ENCODE measurements around the gene EMP1. TPM values are rescaled to one million over a fixed set of nuclear protein-coding genes. Genes with fewer than 3 reads are reported as not detected.

Gene EMP1
- total and polyA plus RNA-seq, 9 of the 15 experiments (the other 6 are each of a cell fraction or from before 2014, with no cell fraction given): 0.10 to 0.60 TPM; not detected in 7

GRCh38 chr12:13223941-13224340, 27.4 kb downstream of the EMP1 start (continued):
- TF ChIP-seq THRB (CRISPR knock-in tag; conservative IDR thresholded peaks at IDR 0.05): no peak
- no peak for TF ChIP-seq KLF6 (CRISPR knock-in tag; IDR thresholded peaks at IDR 0.05; ENCODE audit: borderline replicate concordance)
- no peak for TF ChIP-seq BCOR (IDR thresholded peaks at IDR 0.05)

- in situ Hi-C loops (cut with MboI): no loop called here
Observed at GRCh38 chr12:13227191-13227590, 30.7 kb downstream of the EMP1 start.

More at GRCh38 chr12:13227191-13227590, 30.7 kb downstream of the EMP1 start:
- Histone ChIP-seq H3K4me1 (replicated peaks in 1 of 2; ENCODE audit: control insufficient read depth in 2 of 2, insufficient read depth in 2 of 2, low read length in 2 of 2) (no peaks in the 10 kb centered on the region; a peak in 1 of 5 replicates), H3K4me3 (no peak overlapping the region), H3K27me3 (ENCODE audit: control insufficient read depth in 2 of 2, insufficient read depth in 2 of 2, low read length in 2 of 2) (no peaks in the 10 kb centered on the region), H3K36me3 (ENCODE audit: control insufficient read depth, insufficient read depth, low read length) (no peaks in the 10 kb centered on the region), H2AFZ (ENCODE audit: low read depth, low read length) (no peak overlapping the region), H3K79me2 (ENCODE audit: control insufficient read depth, insufficient read depth, low read length) (no peaks in the 10 kb centered on the region), H3K9ac (ENCODE audit: insufficient read depth in 1 of 2, low read depth in 2 of 2, low read length in 2 of 2) (no peak overlapping the region), H4K20me1 (replicated peaks; ENCODE audit: control insufficient read depth, insufficient read depth, low read length) (no peaks in the 10 kb centered on the region), H3K27ac (ENCODE audit: extremely low read depth, low read depth, low read length) (no peak overlapping the region), H3K9me1 (ENCODE audit: control insufficient read depth, insufficient read depth, low read length) (no peaks in the 10 kb centered on the region), H3K9me3 (replicated peaks; ENCODE audit: control insufficient read depth, insufficient read depth, low read depth, low read length) (no peaks in the 10 kb centered on the region), H3K4me2 (ENCODE audit: insufficient read depth, low read length) (no peak overlapping the region)
- no peak for ATAC-seq
- FAIRE-seq: no peak
- CTCF ChIA-PET (ENCODE audit: low intra/inter-chr PET ratio): no interaction called here
- BruUV-seq (replicated peaks): no TSS peak
- POLR2A ChIA-PET: no interaction called here
- intact Hi-C loops (cut with micrococcal nuclease): no loop called here
- no peak for TF ChIP-seq BACH1 (tag; IDR thresholded peaks at IDR 0.05)
- TF ChIP-seq SRSF3 (IDR thresholded peaks at IDR 0.05; ENCODE audit: insufficient read depth, low read length): no peak
- no peak for TF ChIP-seq ZNF121 (CRISPR knock-in tag; conservative IDR thresholded peaks at IDR 0.05)
- no peak for TF ChIP-seq TSC22D4 (tag; IDR thresholded peaks at IDR 0.05)
- TF ChIP-seq SAFB (IDR thresholded peaks at IDR 0.05; ENCODE audit: borderline replicate concordance, low read depth, low read length): no peak
- TF ChIP-seq, protein P1, sequence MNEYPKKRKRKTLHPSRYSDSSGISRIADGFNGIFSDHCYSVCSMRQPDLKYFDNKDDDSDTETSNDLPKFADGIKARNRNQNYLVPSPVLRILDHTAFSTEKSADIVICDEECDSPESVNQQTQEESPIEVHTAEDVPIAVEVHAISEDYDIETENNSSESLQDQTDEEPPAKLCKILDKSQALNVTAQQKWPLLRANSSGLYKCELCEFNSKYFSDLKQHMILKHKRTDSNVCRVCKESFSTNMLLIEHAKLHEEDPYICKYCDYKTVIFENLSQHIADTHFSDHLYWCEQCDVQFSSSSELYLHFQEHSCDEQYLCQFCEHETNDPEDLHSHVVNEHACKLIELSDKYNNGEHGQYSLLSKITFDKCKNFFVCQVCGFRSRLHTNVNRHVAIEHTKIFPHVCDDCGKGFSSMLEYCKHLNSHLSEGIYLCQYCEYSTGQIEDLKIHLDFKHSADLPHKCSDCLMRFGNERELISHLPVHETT (CRISPR knock-in tag; conservative IDR thresholded peaks at IDR 0.05 in 1 of 2, IDR thresholded peaks at IDR 0.05 in 1 of 2): no peak
- no peak for TF ChIP-seq HDGF (IDR thresholded peaks at IDR 0.05)
- no peak for TF ChIP-seq BCL6 (CRISPR knock-in tag; IDR thresholded peaks at IDR 0.05)
- TF ChIP-seq, protein P2, sequence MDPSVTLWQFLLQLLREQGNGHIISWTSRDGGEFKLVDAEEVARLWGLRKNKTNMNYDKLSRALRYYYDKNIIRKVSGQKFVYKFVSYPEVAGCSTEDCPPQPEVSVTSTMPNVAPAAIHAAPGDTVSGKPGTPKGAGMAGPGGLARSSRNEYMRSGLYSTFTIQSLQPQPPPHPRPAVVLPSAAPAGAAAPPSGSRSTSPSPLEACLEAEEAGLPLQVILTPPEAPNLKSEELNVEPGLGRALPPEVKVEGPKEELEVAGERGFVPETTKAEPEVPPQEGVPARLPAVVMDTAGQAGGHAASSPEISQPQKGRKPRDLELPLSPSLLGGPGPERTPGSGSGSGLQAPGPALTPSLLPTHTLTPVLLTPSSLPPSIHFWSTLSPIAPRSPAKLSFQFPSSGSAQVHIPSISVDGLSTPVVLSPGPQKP (CRISPR knock-in tag; IDR thresholded peaks at IDR 0.05): no peak
- 3% methylated on average over 6 of the region's 7 CpGs for WGBS (ENCODE audit: insufficient coverage, low coverage, missing lambda C conversion rate)
- DNase-seq (ENCODE audit: extremely low read depth in 1 of 4, low spot score in 3 of 4): no peak
